ENCODE measurements around the gene FAM118A.

The FAM118A gene

GRCh38 chr22:45376009-45376408 is 66.3 kb downstream of the FAM118A start:
- no peak for DNase-seq (ENCODE audit: low read depth, low spot score)

GRCh38 chr22:45376703-45377102 is 67.0 kb downstream of the FAM118A start:
- DNase-seq (ENCODE audit: low read depth, low spot score) = no peak

DNA sequence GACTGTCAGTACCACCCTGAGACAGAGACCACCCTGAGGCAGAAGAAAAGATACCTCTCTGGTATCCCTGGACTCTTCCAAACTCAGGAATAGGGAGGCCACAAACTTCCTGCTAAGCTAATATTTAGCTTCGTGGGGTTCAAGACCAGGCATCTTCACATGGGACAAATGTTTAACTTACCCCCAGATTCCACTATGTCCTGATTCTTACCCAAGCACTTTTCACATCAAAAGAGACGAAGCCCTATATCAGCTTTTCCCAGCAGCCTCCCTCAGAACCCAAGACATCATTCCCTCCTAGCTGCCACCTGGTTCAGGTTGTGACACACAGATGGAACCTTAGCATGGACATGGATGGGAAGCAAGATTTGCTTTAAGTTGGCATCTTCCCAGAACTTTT is 71.6 kb downstream of the FAM118A start:
- DNase-seq (ENCODE audit: low read depth, low spot score) = no peak

DNA sequence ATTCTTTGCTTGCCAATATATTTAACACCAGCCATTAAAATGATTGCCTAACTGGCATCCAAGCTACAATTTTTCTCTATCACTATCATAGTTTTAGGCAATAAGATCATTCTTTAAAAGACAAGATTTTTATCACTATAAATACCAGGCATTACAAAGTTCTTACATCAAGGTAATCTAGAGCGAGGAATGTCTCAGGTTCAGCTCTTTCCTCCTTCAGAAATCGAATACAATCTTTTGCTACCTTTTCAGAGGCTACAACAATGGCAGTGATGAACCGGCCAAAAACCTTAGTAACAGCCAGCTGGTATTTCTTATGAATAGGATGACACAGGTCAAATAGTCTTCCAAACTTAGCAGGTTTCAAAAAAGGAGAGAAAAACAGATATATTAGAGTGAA is 79.8 kb downstream of the FAM118A start:
- DNase-seq (ENCODE audit: low read depth, low spot score) = no peak
